Left ventricle myocardium inferior (tissue), 1 donor: ENCODE data around the gene PRRC2A. TPM values are rescaled to one million over a fixed set of nuclear protein-coding genes. Genes with fewer than 3 reads are reported as not detected.

Experiments used
- DNase-seq: peaks from one replicate; pipeline ENCODE4 v3.0.0-alpha.2; 2020
- H3K27ac ChIP-seq: fragments of 200-600 bp; replicated peaks from 2 replicates; pipeline ENCODE4 v1.8.0; 2021
- H3K27me3 ChIP-seq: fragments of 200-600 bp; 2 replicates; pipeline ENCODE4 v1.8.0; 2021; ENCODE audit warnings: low read depth
- H3K36me3 ChIP-seq: fragments of 200-600 bp; 2 replicates; pipeline ENCODE4 v1.8.0; 2021
- H3K4me1 ChIP-seq: fragments of 200-600 bp; 2 replicates; pipeline ENCODE4 v1.8.0; 2021
- H3K4me3 ChIP-seq: fragments of 200-600 bp; 2 replicates; pipeline ENCODE4 v1.8.0; 2021; ENCODE audit warnings: mild to moderate bottlenecking, moderate library complexity
- H3K9me3 ChIP-seq: fragments of 200-600 bp; replicated peaks from 2 replicates; pipeline ENCODE4 v1.8.0; 2021
- CTCF ChIP-seq: fragments of 200-600 bp; IDR thresholded peaks from 2 replicates; pipeline ENCODE4 v1.8.0; 2021; ENCODE audit warnings: antibody characterized with exemption, mild to moderate bottlenecking, borderline replicate concordance
- intact Hi-C: fragments of 100-400 bp; cut with micrococcal nuclease; formaldehyde crosslinking; loops from one replicate; pipeline ENCODE4 v1.11.0; 2022
- long read RNA-seq: library from polyadenylated mRNA; unstranded; transcript quantifications from one replicate; pipeline ENCODE4 v2.0.0, GENCODE V29; 2021
- total RNA-seq: library from RNA; stranded (reverse); fragmentation: NEBNext Ultra II Directional; extraction: Animal tissue kit (Norgen Biotek cat#: 25700); gene quantifications from one replicate; pipeline ENCODE4 v1.2.1, GENCODE V29; 2021
- donor health status: DM: no; HTN: yes; CAD: no; lungs with severe emphysema.

Gene PRRC2A
- 82.4 TPM for total RNA-seq
- long read RNA-seq, partial matches to known transcripts = 51 of 57 reads
- long read RNA-seq, other reads (novel, unspliced or antisense) = 6 of 57 reads

GRCh38 chr6:31620586-31621319 is at the start of gene PRRC2A:
TSS of gene PRRC2A (plus strand) at chr6:31620715. CDS start at chr6:31622790, 2,075 bp downstream.
- peak within 1 kb of the TSS; percentile 89 for H3K4me3 ChIP-seq
- H3K27me3 ChIP-seq = no peaks in the 10 kb centered on the region
- H3K9me3 ChIP-seq = no peaks in the 10 kb centered on the region
- DNase-seq = peak; percentile 93
- H3K4me1 ChIP-seq = peaks cover 31% of the 10 kb centered on the region
- intact Hi-C loops = no loop called here
- peak within 1 kb of the TSS; percentile 96 for H3K27ac ChIP-seq
- TF ChIP-seq CTCF = no peak
- H3K36me3 ChIP-seq = peaks cover 30% of the 10 kb centered on the region

GRCh38 chr6:31572041-31572911 is 48.2 kb upstream of the PRRC2A start, which contains the start of gene LTA:
TSS of gene LTA (plus strand) at chr6:31572289. CDS start at chr6:31572743, 454 bp downstream.
- intact Hi-C loops = no loop called here
- Histone ChIP-seq H3K9me3 (no peaks in the 10 kb centered on the region), H3K36me3 (no peaks in the 10 kb centered on the region), H3K27me3 (no peaks in the 10 kb centered on the region), H3K4me1 (peaks cover 9% of the 10 kb centered on the region), H3K4me3 (no peak within 1 kb of the TSS), H3K27ac (no peak within 1 kb of the TSS)
- no peak for TF ChIP-seq CTCF
- no peak for DNase-seq

GRCh38 chr6:31573239-31574105 is 47.0 kb upstream of the PRRC2A start:
- H3K9me3 ChIP-seq = no peaks in the 10 kb centered on the region
- no peak for TF ChIP-seq CTCF
- H3K4me1 ChIP-seq = peaks cover 10% of the 10 kb centered on the region
- H3K27me3 ChIP-seq = no peaks in the 10 kb centered on the region
- H3K36me3 ChIP-seq = no peaks in the 10 kb centered on the region
- H3K27ac ChIP-seq = no peak overlapping the region
- H3K4me3 ChIP-seq = no peak overlapping the region
- DNase-seq = no peak
- intact Hi-C loops = no loop called here

- TF ChIP-seq CTCF = no peak
- Histone ChIP-seq H3K27me3 (no peaks in the 10 kb centered on the region), H3K4me1 (peaks cover 10% of the 10 kb centered on the region), H3K27ac (peak overlapping the region; percentile 62), H3K4me3 (no peak overlapping the region), H3K36me3 (no peaks in the 10 kb centered on the region), H3K9me3 (no peaks in the 10 kb centered on the region)
- no peak for DNase-seq
- intact Hi-C loops = no loop called here
Measured at GRCh38 chr6:31574106-31575061, 46.1 kb upstream of the PRRC2A start.
